Measurements from ENCODE around the gene FETUB. TPM values are rescaled to one million over a fixed set of nuclear protein-coding genes. Genes with fewer than 3 reads are reported as not detected.

The FETUB gene
- total and polyA plus RNA-seq, 2 donors (not counting 3 experiments of a cell fraction or from before 2014, with no cell fraction given) = not detected

DNA sequence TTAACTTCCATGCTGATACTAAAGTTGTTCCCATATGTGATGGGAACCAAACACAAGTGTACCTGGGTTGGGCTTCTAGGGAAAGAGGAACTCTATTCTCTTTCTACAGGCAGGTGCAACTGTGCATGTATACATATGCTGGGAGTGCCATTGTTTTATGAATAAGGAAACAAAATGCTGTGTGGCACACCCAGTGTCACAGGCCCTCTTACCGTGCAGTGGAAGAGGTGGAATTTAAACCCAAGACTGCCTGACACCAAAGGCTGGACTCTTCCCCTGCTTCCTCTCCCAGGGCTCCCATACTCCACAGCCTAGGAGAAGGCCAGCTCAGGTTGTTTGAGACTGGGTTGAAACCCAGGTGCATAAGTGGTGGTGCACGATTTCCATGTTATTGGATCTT is 1.9 kb upstream of the FETUB start:
- CTCF ChIA-PET = no interaction called here
- H3K4me3 ChIP-seq (replicated peaks in 1 of 3; ENCODE audit: insufficient read depth in 1 of 3, low read depth in 1 of 3, low read length in 3 of 3) = no peak overlapping the region

More for the DNA sequence above, 1.9 kb upstream of the FETUB start:
- FAIRE-seq = no peak
- BruUV-seq (replicated peaks) = no TSS peak
- Histone ChIP-seq H3K9me3 (replicated peaks; ENCODE audit: control insufficient read depth, insufficient read depth, low read length) (no peaks in the 10 kb centered on the region), H3K79me2 (ENCODE audit: control insufficient read depth, insufficient read depth, low read length) (no peaks in the 10 kb centered on the region), H3K9ac (replicated peaks; ENCODE audit: extremely low read depth, insufficient read depth, low read length) (no peak overlapping the region), H3K9me1 (replicated peaks; ENCODE audit: control insufficient read depth, extremely low read depth, insufficient read depth, low read length) (no peaks in the 10 kb centered on the region), H3K4me1 (ENCODE audit: control insufficient read depth, extremely low read depth, insufficient read depth, low read length) (no peaks in the 10 kb centered on the region), H3K27me3 (ENCODE audit: control insufficient read depth in 2 of 2, insufficient read depth in 2 of 2, low read length in 2 of 2) (peaks cover 0 to 3% of the 10 kb centered on the region in 2 experiments), H3K4me2 (ENCODE audit: insufficient read depth, low read length) (no peak overlapping the region), H3K36me3 (ENCODE audit: control insufficient read depth in 2 of 2, extremely low read depth in 1 of 2, insufficient read depth in 2 of 2, low read length in 2 of 2) (no peaks in the 10 kb centered on the region), H3K27ac (ENCODE audit: insufficient read depth, low read depth, low read length) (no peak overlapping the region), H4K20me1 (replicated peaks; ENCODE audit: control insufficient read depth, extremely low read depth, insufficient read depth, low read length) (no peaks in the 10 kb centered on the region), H2AFZ (ENCODE audit: low read depth, low read length) (no peak overlapping the region)
- intact Hi-C loops (cut with micrococcal nuclease) (no loop called here), dilution Hi-C loops (cut with MboI; ENCODE audit: extremely low pct_ligation_motif_present, low sequenced_read_pairs) (no loop called here)
- DNase-seq (ENCODE audit: low read depth, low spot score) = no peak
- POLR2A ChIA-PET = no interaction called here
- TF ChIP-seq, protein P1, sequence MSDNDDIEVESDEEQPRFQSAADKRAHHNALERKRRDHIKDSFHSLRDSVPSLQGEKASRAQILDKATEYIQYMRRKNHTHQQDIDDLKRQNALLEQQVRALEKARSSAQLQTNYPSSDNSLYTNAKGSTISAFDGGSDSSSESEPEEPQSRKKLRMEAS (IDR thresholded peaks at IDR 0.05; ENCODE audit: insufficient read depth, insufficient read length) = no peak
- TF ChIP-seq FOS (IDR thresholded peaks at IDR 0.05; ENCODE audit: borderline replicate concordance, insufficient read depth, low read length) (no peak), GATA2 (IDR thresholded peaks at IDR 0.05; ENCODE audit: insufficient read depth, insufficient read length, low read depth, low read length) (no peak), POLR2A (IDR thresholded peaks at IDR 0.05; ENCODE audit: low read depth, low read length) (no peak), JUN (IDR thresholded peaks at IDR 0.05; ENCODE audit: borderline replicate concordance, insufficient read depth, insufficient read length, low read depth) (no peak), EZH2 (IDR thresholded peaks at IDR 0.05; ENCODE audit: borderline replicate concordance, low read depth, low read length, severe bottlenecking) (no peak), MYC (IDR thresholded peaks at IDR 0.05; ENCODE audit: low read depth, low read length) (no peak), POLR2AphosphoS5 (IDR thresholded peaks at IDR 0.05; ENCODE audit: insufficient read depth, low read depth, low read length) (no peak)
- TF ChIP-seq, protein P2, sequence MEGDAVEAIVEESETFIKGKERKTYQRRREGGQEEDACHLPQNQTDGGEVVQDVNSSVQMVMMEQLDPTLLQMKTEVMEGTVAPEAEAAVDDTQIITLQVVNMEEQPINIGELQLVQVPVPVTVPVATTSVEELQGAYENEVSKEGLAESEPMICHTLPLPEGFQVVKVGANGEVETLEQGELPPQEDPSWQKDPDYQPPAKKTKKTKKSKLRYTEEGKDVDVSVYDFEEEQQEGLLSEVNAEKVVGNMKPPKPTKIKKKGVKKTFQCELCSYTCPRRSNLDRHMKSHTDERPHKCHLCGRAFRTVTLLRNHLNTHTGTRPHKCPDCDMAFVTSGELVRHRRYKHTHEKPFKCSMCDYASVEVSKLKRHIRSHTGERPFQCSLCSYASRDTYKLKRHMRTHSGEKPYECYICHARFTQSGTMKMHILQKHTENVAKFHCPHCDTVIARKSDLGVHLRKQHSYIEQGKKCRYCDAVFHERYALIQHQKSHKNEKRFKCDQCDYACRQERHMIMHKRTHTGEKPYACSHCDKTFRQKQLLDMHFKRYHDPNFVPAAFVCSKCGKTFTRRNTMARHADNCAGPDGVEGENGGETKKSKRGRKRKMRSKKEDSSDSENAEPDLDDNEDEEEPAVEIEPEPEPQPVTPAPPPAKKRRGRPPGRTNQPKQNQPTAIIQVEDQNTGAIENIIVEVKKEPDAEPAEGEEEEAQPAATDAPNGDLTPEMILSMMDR (IDR thresholded peaks at IDR 0.05; ENCODE audit: extremely low read depth in 1 of 2, insufficient read depth in 1 of 2, low read depth in 1 of 2, low read length in 2 of 2) = no peak

Measured in endothelial cell of umbilical vein (primary cell).